ENCODE results near the gene MYH4. TPM values are rescaled to one million over a fixed set of nuclear protein-coding genes. Genes with fewer than 3 reads are reported as not detected.

MYH4 gene
- total and polyA plus RNA-seq, 2 of the 13 experiments (the other 11 are each of a cell fraction or from before 2014, with no cell fraction given), result 0.01 to 0.02 TPM

DNA sequence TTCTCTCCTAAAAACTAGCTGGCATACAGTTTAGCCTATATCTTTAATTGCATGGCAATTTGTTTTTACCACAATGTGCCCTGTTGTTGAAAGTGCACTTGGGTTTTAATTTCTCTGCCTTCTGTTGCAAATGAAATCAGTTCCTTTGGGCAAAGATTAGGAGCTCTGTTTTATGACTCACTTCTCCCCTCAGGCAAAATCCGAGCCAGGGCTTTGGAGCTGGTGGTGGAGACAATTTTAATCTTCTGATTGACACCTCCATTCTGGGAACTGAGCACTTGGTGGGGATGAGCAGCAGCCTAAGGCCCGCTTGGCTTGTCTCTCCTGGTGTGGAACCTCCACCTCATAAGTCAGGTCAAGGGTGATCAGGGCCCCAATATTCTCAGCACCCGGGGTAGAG is 34.3 kb downstream of the MYH4 start (continued):
- TF ChIP-seq, protein P1, sequence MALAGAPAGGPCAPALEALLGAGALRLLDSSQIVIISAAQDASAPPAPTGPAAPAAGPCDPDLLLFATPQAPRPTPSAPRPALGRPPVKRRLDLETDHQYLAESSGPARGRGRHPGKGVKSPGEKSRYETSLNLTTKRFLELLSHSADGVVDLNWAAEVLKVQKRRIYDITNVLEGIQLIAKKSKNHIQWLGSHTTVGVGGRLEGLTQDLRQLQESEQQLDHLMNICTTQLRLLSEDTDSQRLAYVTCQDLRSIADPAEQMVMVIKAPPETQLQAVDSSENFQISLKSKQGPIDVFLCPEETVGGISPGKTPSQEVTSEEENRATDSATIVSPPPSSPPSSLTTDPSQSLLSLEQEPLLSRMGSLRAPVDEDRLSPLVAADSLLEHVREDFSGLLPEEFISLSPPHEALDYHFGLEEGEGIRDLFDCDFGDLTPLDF (CRISPR knock-in tag; IDR thresholded peaks at IDR 0.05), result no peak
- TF ChIP-seq TARDBP (CRISPR knock-in tag; IDR thresholded peaks at IDR 0.05), result no peak

DNA sequence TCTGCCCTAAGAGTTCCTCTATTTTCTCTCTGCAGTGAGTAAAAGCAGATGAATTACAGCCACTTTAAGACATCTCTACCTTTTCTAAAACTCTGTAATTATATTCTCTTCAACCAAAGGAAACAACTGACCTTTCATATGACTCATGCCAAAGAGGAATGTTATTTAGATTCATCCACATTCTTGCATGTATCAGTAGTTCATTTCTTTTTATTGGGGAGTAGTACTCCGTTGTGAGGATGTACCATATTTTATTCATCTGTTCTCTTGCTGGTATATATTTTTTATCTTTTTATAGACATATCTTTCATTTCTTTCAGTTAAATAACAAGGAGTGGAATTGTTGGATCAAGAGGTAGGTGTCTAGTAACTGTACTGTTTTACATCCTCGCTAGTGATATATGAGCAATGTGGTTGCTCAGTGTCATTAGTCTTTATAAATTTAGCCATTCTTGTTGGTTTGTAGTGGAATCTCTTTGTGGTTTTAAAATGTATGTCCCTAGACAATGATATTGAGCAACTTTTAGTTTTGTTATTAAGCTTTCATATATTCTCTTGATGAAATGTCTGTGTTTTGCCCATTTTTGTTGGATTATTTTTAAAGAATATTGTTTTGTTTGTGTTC is 39.8 kb downstream of the MYH4 start:
- no peak overlapping the region for H3K27ac ChIP-seq (ENCODE audit: extremely low read length, insufficient read depth, low read length)
- H3K4me3 ChIP-seq (replicated peaks in 1 of 3; ENCODE audit: insufficient read depth in 1 of 3, low read depth in 2 of 3, low read length in 3 of 3), result no peak overlapping the region
- ChIA-PET POLR2A (no interaction called here), CTCF (ENCODE audit: low intra/inter-chr PET ratio, low total read pairs) (no interaction called here)
- H3K4me1 ChIP-seq (ENCODE audit: insufficient read depth, low read length), result no peaks in the 10 kb centered on the region
- no peaks in the 10 kb centered on the region for H4K20me1 ChIP-seq (ENCODE audit: insufficient read depth, low read length)
- TF ChIP-seq ZNF777 (CRISPR knock-in tag; IDR thresholded peaks at IDR 0.05) (no peak), ARHGAP35 (CRISPR knock-in tag; IDR thresholded peaks at IDR 0.05; ENCODE audit: borderline replicate concordance) (no peak)
- TF ChIP-seq, protein P2, sequence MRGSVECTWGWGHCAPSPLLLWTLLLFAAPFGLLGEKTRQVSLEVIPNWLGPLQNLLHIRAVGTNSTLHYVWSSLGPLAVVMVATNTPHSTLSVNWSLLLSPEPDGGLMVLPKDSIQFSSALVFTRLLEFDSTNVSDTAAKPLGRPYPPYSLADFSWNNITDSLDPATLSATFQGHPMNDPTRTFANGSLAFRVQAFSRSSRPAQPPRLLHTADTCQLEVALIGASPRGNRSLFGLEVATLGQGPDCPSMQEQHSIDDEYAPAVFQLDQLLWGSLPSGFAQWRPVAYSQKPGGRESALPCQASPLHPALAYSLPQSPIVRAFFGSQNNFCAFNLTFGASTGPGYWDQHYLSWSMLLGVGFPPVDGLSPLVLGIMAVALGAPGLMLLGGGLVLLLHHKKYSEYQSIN (CRISPR knock-in tag; IDR thresholded peaks at IDR 0.05; ENCODE audit: borderline replicate concordance), result no peak
- in situ Hi-C loops (cut with HindIII; ENCODE audit: extremely low pct_ligation_motif_present, low pct_unique_long_range_greater_than_20kb), result no loop called here
- H3K79me2 ChIP-seq (ENCODE audit: insufficient read depth, low read length), result no peaks in the 10 kb centered on the region
- no peak for DNase-seq (ENCODE audit: low spot score)
- H3K27me3 ChIP-seq (ENCODE audit: control insufficient read depth in 1 of 2, insufficient read depth in 2 of 2, low read length in 2 of 2), result no peaks in the 10 kb centered on the region
- 0% methylated on average over 2 of the region's 2 CpGs for WGBS (ENCODE audit: low lambda C conversion rate)
- intact Hi-C loops (cut with micrococcal nuclease; ENCODE audit: unreplicated experiment), result no loop called here
- no peak for ATAC-seq
- no peak for FAIRE-seq
- H3K36me3 ChIP-seq (replicated peaks in 1 of 2; ENCODE audit: control insufficient read depth in 1 of 2, insufficient read depth in 2 of 2, low read length in 2 of 2), result no peaks in the 10 kb centered on the region
- H3K4me2 ChIP-seq (ENCODE audit: low read depth, low read length), result no peak overlapping the region
- H2AFZ ChIP-seq (ENCODE audit: low read length), result no peak overlapping the region
- no peaks in the 10 kb centered on the region for H3K9me3 ChIP-seq (ENCODE audit: low read length)
- no TSS peak for BruUV-seq (replicated peaks)
- no peak overlapping the region for H3K9ac ChIP-seq (ENCODE audit: insufficient read depth, low read depth, low read length)
